Large intestine (tissue), 3 donors: Measurements from ENCODE around the gene YY1. TPM values are rescaled to one million over a fixed set of nuclear protein-coding genes. Genes with fewer than 3 reads are reported as not detected.
A peak's percentile ranks its signal among the peaks of the same experiment; 100 is the strongest.
"Not testable (repeated sequence)": the region's sequence is repeated elsewhere in the genome, so short reads cannot be mapped to it uniquely, and the experiment has no call there.

Source experiments
- DNase-seq, 2 donors: peaks; one replicate each; pipeline versions ENCODE4 v3.0.0 to v3.0.0-alpha.2; 2013
- H3K27ac ChIP-seq: one replicate; pipeline ENCODE4 v1.5.1; 2013; ENCODE audit warnings: low read length
- H3K27me3 ChIP-seq: 2 replicates; pipeline ENCODE4 v1.6.1; 2013; ENCODE audit warnings: low read length; ENCODE audit not compliant: control insufficient read depth, insufficient read depth
- H3K36me3 ChIP-seq: 2 replicates; pipeline ENCODE4 v1.6.1; 2013; ENCODE audit warnings: low read length; ENCODE audit not compliant: control insufficient read depth, insufficient read depth
- H3K4me1 ChIP-seq: one replicate; pipeline ENCODE4 v1.6.1; 2013; ENCODE audit warnings: low read length; ENCODE audit not compliant: control insufficient read depth, insufficient read depth
- H3K4me3 ChIP-seq: one replicate; pipeline ENCODE4 v1.5.1; 2013; ENCODE audit warnings: low read length
- H3K9me3 ChIP-seq: one replicate; pipeline ENCODE4 v1.6.1; 2013; ENCODE audit warnings: mild to moderate bottlenecking, low read depth, low read length, moderate library complexity; ENCODE audit not compliant: control insufficient read depth
- WGBS: methylation state at CpG from one replicate; pipeline ENCODE4 v1.1.5; 2013; ENCODE audit warnings: low lambda C conversion rate; ENCODE audit not compliant: insufficient coverage; 5-methylcytosine and 5-hydroxymethylcytosine counted together
- polyA plus RNA-seq: library from polyadenylated mRNA; unstranded; fragments of 120-200 nt; gene quantifications from one replicate; pipeline ENCODE4 v1.2.1, GENCODE V29; 2013

YY1 gene
- polyA plus RNA-seq, 1 donor: 74.3 TPM

GRCh38 chr14:100283984-100284881 lies 45.3 kb downstream of the YY1 start:
- peak overlapping the region; percentile 66 for H3K4me3 ChIP-seq
- peaks cover 11% of the 10 kb centered on the region for H3K36me3 ChIP-seq
- no peaks in the 10 kb centered on the region for H3K27me3 ChIP-seq
- DNase-seq: no peak
- WGBS: 60% methylated on average over 1 of the region's 26 CpGs
- peaks cover 4% of the 10 kb centered on the region for H3K4me1 ChIP-seq
- H3K27ac ChIP-seq: no peak overlapping the region
- no peaks in the 10 kb centered on the region for H3K9me3 ChIP-seq

GRCh38 chr14:100285021-100285912 lies 46.3 kb downstream of the YY1 start:
- Histone ChIP-seq H3K9me3 (no peaks in the 10 kb centered on the region), H3K27me3 (no peaks in the 10 kb centered on the region), H3K27ac (peak overlapping the region; percentile 54), H3K36me3 (peaks cover 11% of the 10 kb centered on the region), H3K4me3 (peak overlapping the region; percentile 66), H3K4me1 (peaks cover 9% of the 10 kb centered on the region)
- no CpG with 5 or more reads among the region's 82 CpGs for WGBS
- peak; percentile 73 to 88 for DNase-seq

GRCh38 chr14:100285913-100286400 lies 47.0 kb downstream of the YY1 start:
- H3K36me3 ChIP-seq: peaks cover 11% of the 10 kb centered on the region
- H3K4me3 ChIP-seq: peak overlapping the region; percentile 63
- DNase-seq: no peak
- no CpG with 5 or more reads among the region's 13 CpGs for WGBS
- H3K4me1 ChIP-seq: peaks cover 16% of the 10 kb centered on the region
- no peaks in the 10 kb centered on the region for H3K9me3 ChIP-seq
- no peaks in the 10 kb centered on the region for H3K27me3 ChIP-seq
- no peak overlapping the region for H3K27ac ChIP-seq

GRCh38 chr14:100286484-100287191 lies 47.7 kb downstream of the YY1 start:
- no peak overlapping the region for H3K4me3 ChIP-seq
- no CpG with 5 or more reads among the region's 10 CpGs for WGBS
- peaks cover 20% of the 10 kb centered on the region for H3K4me1 ChIP-seq
- H3K27ac ChIP-seq: no peak overlapping the region
- peaks cover 10% of the 10 kb centered on the region for H3K36me3 ChIP-seq
- H3K27me3 ChIP-seq: no peaks in the 10 kb centered on the region
- H3K9me3 ChIP-seq: no peaks in the 10 kb centered on the region
- DNase-seq: no peak

GRCh38 chr14:100287202-100287997 lies 48.5 kb downstream of the YY1 start:
- Histone ChIP-seq H3K4me1 (peaks cover 20% of the 10 kb centered on the region), H3K27ac (no peak overlapping the region), H3K27me3 (no peaks in the 10 kb centered on the region), H3K4me3 (no peak overlapping the region), H3K36me3 (peaks cover 7% of the 10 kb centered on the region), H3K9me3 (no peaks in the 10 kb centered on the region)
- DNase-seq: no peak
- WGBS: 0% methylated on average over 1 of the region's 12 CpGs

GRCh38 chr14:100287998-100288295 lies 49.0 kb downstream of the YY1 start:
- H3K4me3 ChIP-seq, H3K9me3 ChIP-seq, H3K36me3 ChIP-seq, DNase-seq, H3K27ac ChIP-seq, H3K27me3 ChIP-seq: not testable (repeated sequence)
- H3K4me1 ChIP-seq: peaks cover 20% of the 10 kb centered on the region
- no CpG with 5 or more reads among the region's 8 CpGs for WGBS

- peaks cover 20% of the 10 kb centered on the region for H3K4me1 ChIP-seq
- peaks cover 7% of the 10 kb centered on the region for H3K36me3 ChIP-seq
- no CpG with 5 or more reads among the region's 12 CpGs for WGBS
- no peak overlapping the region for H3K4me3 ChIP-seq
- H3K27me3 ChIP-seq: no peaks in the 10 kb centered on the region
- no peak for DNase-seq
- H3K27ac ChIP-seq: no peak overlapping the region
- peaks cover 2% of the 10 kb centered on the region for H3K9me3 ChIP-seq
These were observed 49.6 kb downstream of the YY1 start for GRCh38 chr14:100288382-100289185.

GRCh38 chr14:100289916-100290606 lies 51.1 kb downstream of the YY1 start:
- no peak overlapping the region for H3K4me3 ChIP-seq
- WGBS: no CpG with 5 or more reads among the region's 9 CpGs
- no peak for DNase-seq

More at GRCh38 chr14:100289916-100290606, 51.1 kb downstream of the YY1 start:
- Histone ChIP-seq H3K4me1 (peaks cover 16% of the 10 kb centered on the region), H3K27me3 (no peaks in the 10 kb centered on the region), H3K27ac (no peak overlapping the region), H3K9me3 (peaks cover 2% of the 10 kb centered on the region), H3K36me3 (peaks cover 7% of the 10 kb centered on the region)
